Muscle layer of colon (tissue), 2 donors: ENCODE data around the gene FBXO39.
"Not testable (repeated sequence)": the region's sequence is repeated elsewhere in the genome, so short reads cannot be mapped to it uniquely, and the experiment has no call there.

ENCODE experiments used
- H3K27ac ChIP-seq: one replicate; pipeline ENCODE4 v1.7.0; 2013; ENCODE audit warnings: low read depth, mild to moderate bottlenecking, low read length, moderate library complexity
- H3K27me3 ChIP-seq, 2 donors: one replicate each; pipeline ENCODE4 v1.7.0; 2013; ENCODE audit warnings: low read length in 2 of 2, mild to moderate bottlenecking in 2 of 2; ENCODE audit not compliant: insufficient read depth in 2 of 2, control insufficient read depth in 1 of 2
- H3K36me3 ChIP-seq: one replicate; pipeline ENCODE4 v1.7.0; 2013; ENCODE audit warnings: mild to moderate bottlenecking, low read length; ENCODE audit not compliant: insufficient read depth
- H3K4me1 ChIP-seq: one replicate; pipeline ENCODE4 v1.7.0; 2013; ENCODE audit warnings: mild to moderate bottlenecking, low read length; ENCODE audit not compliant: insufficient read depth
- H3K4me3 ChIP-seq, 2 donors: one replicate each; pipeline ENCODE4 v1.7.0; 2013; ENCODE audit warnings: low read length in 2 of 2, low read depth in 1 of 2, mild to moderate bottlenecking in 1 of 2, moderate library complexity in 1 of 2
- H3K9ac ChIP-seq: one replicate; pipeline ENCODE4 v1.7.0; 2013; ENCODE audit warnings: low read length
- H3K9me3 ChIP-seq: one replicate; pipeline ENCODE4 v1.7.0; 2013; ENCODE audit warnings: mild to moderate bottlenecking, low read length
- donor health status: abdominal sarcoma.
- donor health status: Adenocarcinoma of cecum.

Gene FBXO39

GRCh38 chr17:6775871-6776405 is at the start of gene FBXO39:
FBXO39 (plus strand) TSS chr17:6776215; CDS start chr17:6779869, 3,654 bp downstream.
- no peak within 1 kb of the TSS for H3K27ac ChIP-seq
- no peak within 1 kb of the TSS for H3K4me3 ChIP-seq
- H3K4me1 ChIP-seq, result no peaks in the 10 kb centered on the region
- H3K27me3 ChIP-seq, result peaks cover 6 to 13% of the 10 kb centered on the region in 2 donors
- peaks cover 18% of the 10 kb centered on the region for H3K9me3 ChIP-seq
- H3K9ac ChIP-seq, result no peak within 1 kb of the TSS
- H3K36me3 ChIP-seq, result peaks cover 21% of the 10 kb centered on the region

DNA sequence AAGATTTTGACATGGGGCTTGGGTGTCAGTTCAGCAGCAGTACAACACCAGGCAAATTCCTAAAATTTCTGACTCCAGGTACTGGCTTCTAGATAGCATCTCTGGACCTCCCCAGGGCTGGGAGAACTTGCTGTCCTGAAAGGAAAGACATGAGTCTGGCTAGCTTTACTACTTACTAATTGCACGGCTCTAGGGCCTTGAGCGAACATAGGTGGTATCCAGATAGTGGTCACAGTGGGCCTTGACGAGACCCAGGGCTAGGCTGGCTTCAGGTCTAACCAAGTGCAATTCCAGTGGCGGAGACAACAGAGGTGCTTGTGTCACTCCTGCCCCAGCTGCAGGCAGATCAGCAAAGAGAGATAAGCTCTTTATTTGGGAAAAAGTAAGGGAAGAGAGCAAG is 46.5 kb upstream of the FBXO39 start:
- Histone ChIP-seq H3K27ac (no peak overlapping the region), H3K27me3 (no peaks in the 10 kb centered on the region), H3K9me3 (no peaks in the 10 kb centered on the region), H3K36me3 (no peaks in the 10 kb centered on the region), H3K4me1 (no peaks in the 10 kb centered on the region), H3K4me3 (no peak overlapping the region), H3K9ac (no peak overlapping the region)

DNA sequence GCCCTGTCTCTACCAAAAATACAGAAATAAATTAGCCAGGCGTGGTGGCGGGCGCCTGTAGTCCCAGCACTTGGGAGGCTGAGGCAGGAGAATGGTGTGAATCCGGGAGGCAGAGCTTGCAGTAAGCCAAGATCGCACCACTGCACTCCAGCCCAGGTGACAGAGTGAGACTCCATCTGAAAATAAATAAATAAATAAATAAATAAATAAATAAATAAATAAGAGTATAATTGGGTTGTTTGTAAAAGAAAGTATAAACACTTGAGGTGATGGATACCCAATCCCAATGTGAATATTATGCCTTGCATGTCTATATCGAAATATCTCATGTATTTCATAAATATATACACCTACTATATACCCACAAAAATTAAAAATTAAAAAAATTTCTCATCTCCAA is 29.4 kb upstream of the FBXO39 start:
- H3K27ac ChIP-seq, H3K4me1 ChIP-seq, H3K9me3 ChIP-seq, H3K36me3 ChIP-seq, H3K4me3 ChIP-seq, H3K27me3 ChIP-seq, H3K9ac ChIP-seq: not testable (repeated sequence)

DNA sequence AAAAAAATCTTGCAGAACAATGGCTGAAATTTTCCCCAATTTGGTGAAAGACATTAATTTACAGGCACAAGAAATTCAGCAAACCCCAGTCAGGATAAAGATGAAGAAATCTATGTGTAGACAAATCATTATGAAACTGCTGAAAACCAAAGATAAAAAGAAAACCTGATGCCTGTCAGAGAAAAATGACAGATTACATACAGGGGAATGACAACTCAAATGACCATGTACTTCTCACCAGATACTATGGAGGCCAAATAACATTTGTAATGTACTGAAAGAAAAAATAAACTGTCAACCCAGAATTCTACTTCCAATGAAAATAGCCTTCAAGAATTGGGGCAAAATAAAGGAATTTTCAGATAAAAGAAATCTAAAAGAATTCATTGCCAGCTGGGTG is 27.4 kb upstream of the FBXO39 start:
- Histone ChIP-seq H3K27me3 (no peaks in the 10 kb centered on the region), H3K4me1 (peaks cover 15% of the 10 kb centered on the region), H3K27ac (no peak overlapping the region), H3K4me3 (no peak overlapping the region), H3K9me3 (no peaks in the 10 kb centered on the region), H3K36me3 (no peaks in the 10 kb centered on the region), H3K9ac (no peak overlapping the region)

DNA sequence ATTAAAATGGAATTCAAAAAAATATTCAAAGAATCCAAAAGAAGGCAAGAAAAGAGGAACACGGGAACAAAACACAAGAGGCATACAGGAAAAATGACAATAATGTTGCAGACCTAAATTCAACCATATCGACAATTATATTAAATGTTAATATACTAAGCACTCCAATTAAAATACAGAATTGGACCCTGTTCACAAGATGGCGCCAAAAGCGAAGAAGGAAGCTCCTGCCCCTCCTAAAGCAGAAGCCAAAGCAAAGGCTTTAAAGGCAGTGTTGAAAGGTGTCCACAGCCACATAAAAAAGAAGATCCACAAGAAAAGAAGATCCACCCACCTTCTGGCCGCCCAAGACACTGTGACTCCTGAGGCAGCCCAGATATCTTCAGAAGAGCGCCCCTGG is 26.5 kb upstream of the FBXO39 start:
- H3K4me1 ChIP-seq, result peaks cover 15% of the 10 kb centered on the region
- no peak overlapping the region for H3K27ac ChIP-seq
- no peaks in the 10 kb centered on the region for H3K36me3 ChIP-seq
- H3K9me3 ChIP-seq, result no peaks in the 10 kb centered on the region
- H3K27me3 ChIP-seq, result no peaks in the 10 kb centered on the region
- H3K9ac ChIP-seq, result no peak overlapping the region
- no peak overlapping the region for H3K4me3 ChIP-seq

- no peaks in the 10 kb centered on the region for H3K36me3 ChIP-seq
- peak overlapping the region; percentile 45 for H3K9ac ChIP-seq
- peak overlapping the region in 1 of 2 donors; percentile 35 for H3K4me3 ChIP-seq
- H3K27ac ChIP-seq, result no peak overlapping the region
- H3K27me3 ChIP-seq, result no peaks in the 10 kb centered on the region
- no peaks in the 10 kb centered on the region for H3K9me3 ChIP-seq
- H3K4me1 ChIP-seq, result peaks cover 32% of the 10 kb centered on the region
These were observed 23.7 kb upstream of the FBXO39 start for GRCh38 chr17:6752068-6752909.

DNA sequence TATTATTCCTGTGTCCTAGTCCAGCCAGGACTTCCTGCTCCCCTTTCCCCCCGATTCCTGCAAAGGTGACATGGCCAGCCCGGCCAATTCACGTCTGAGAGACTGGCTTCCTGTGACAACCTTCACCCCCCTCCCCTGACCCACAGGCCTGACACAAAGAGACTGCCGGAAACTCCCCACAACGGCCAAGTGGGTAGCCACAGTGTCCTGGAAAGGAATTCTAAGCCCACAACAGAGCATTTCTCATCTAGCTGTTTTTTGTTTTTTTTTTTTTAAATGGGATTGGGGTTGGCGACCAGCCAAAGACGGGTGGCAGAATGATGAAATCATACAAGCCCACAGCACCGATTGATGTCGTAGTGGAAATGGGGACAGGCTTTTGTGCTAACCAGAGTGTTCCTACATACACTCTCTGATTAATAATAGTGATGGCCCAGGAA is 23.0 kb upstream of the FBXO39 start:
- Histone ChIP-seq H3K4me1 (peaks cover 36% of the 10 kb centered on the region), H3K27ac (no peak overlapping the region), H3K36me3 (no peaks in the 10 kb centered on the region), H3K27me3 (no peaks in the 10 kb centered on the region), H3K9me3 (no peaks in the 10 kb centered on the region), H3K4me3 (peak overlapping the region in 1 of 2 donors; percentile 35), H3K9ac (peak overlapping the region; percentile 45)

GRCh38 chr17:6753546-6753945 is 22.5 kb upstream of the FBXO39 start:
- no peaks in the 10 kb centered on the region for H3K27me3 ChIP-seq
- H3K9ac ChIP-seq, result no peak overlapping the region
- H3K9me3 ChIP-seq, result no peaks in the 10 kb centered on the region
- H3K4me1 ChIP-seq, result peaks cover 36% of the 10 kb centered on the region
- no peak overlapping the region for H3K27ac ChIP-seq
- H3K36me3 ChIP-seq, result no peaks in the 10 kb centered on the region
- H3K4me3 ChIP-seq, result peak overlapping the region in 1 of 2 donors; percentile 35

- H3K4me1 ChIP-seq, result peaks cover 36% of the 10 kb centered on the region
- H3K27me3 ChIP-seq, result no peaks in the 10 kb centered on the region
- H3K9me3 ChIP-seq, result no peaks in the 10 kb centered on the region
- H3K4me3 ChIP-seq, result peak overlapping the region; percentile 43 to 67
- H3K9ac ChIP-seq, result peak overlapping the region; percentile 36
- H3K27ac ChIP-seq, result peak overlapping the region; percentile 22
- H3K36me3 ChIP-seq, result peaks cover 5% of the 10 kb centered on the region
These were observed 20.7 kb upstream of the FBXO39 start for GRCh38 chr17:6755281-6755680.

DNA sequence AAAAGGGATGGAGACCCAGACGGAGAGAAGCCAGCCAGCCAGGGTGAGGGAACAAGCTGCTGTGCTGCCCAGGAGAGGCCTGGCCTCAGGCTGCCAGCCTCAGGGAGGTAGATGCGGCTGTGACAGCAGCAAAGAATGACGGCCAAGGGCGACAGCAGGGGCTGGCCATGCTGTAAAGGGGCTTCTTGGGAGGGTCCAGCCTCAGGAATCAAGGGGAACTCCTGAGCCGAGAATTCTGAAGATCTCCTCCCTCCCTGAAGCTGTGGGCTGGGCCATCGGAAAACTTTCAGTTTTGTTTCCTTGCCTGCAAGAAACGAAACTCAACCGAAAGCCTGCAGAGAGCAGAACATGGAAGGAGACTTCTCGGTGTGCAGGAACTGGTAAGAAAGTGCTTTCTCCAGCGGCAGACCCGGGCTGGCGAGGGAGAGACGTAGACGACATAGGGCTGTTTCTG is 20.3 kb upstream of the FBXO39 start, which contains the start of gene XAF1:
Gene XAF1 (plus strand): TSS at position 316 of the 454 bp plus-strand sequence. CDS start 33 bp downstream, at position 349.
- H3K4me3 ChIP-seq, result peak within 1 kb of the TSS; percentile 43 to 67
- H3K9ac ChIP-seq, result peak within 1 kb of the TSS; percentile 36
- H3K27ac ChIP-seq, result peak within 1 kb of the TSS; percentile 55
- no peaks in the 10 kb centered on the region for H3K27me3 ChIP-seq
- peaks cover 36% of the 10 kb centered on the region for H3K4me1 ChIP-seq
- peaks cover 5% of the 10 kb centered on the region for H3K36me3 ChIP-seq
- H3K9me3 ChIP-seq, result no peaks in the 10 kb centered on the region

DNA sequence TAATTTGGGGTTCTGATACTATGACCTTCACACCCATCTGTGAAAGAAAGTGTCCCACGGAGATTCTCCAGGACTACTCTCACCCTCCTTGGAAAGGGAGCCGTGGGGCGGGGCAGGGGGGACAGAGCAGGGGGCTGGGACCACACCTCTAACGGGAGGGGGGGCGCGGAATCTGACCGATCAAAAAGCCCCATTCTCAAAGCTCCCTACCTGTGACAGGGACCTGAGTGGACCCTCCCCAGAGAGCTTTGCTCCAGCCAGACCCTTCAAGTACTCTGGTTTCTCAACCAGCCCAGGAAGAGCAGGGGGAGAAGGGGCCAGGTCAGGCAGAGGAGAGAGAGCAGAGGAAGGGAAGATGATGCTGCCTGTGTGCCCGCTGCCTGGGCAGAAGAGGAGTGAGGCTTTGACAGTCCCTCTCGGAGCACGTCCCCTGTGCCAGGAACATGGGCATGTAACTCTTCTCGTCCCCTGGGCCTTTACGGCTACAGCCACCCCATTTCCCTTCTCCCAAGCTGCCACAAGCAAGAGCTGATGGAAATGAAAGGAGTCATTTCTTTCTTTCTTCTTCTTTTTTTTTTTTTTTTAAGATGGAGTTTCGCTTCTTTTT is 19.5 kb upstream of the FBXO39 start:
- no peaks in the 10 kb centered on the region for H3K9me3 ChIP-seq
- H3K27me3 ChIP-seq, result no peaks in the 10 kb centered on the region
- peak overlapping the region; percentile 55 for H3K27ac ChIP-seq
- peak overlapping the region; percentile 43 to 67 for H3K4me3 ChIP-seq
- peaks cover 10% of the 10 kb centered on the region for H3K36me3 ChIP-seq
- H3K9ac ChIP-seq, result peak overlapping the region; percentile 36
- H3K4me1 ChIP-seq, result peaks cover 36% of the 10 kb centered on the region
